SK-N-SH (cell line): Measurements from ENCODE around the gene MACROD2.

Source experiments
- EP300 ChIP-seq, 2 experiments: IDR thresholded peaks; 2 replicates each; pipeline versions ENCODE4 v1.4.0 to v1.6.1; 2012; ENCODE audit warnings: borderline replicate concordance in 1 of 2, low read depth in 1 of 2, low read length in 1 of 2
- FOXM1 ChIP-seq: IDR thresholded peaks from 2 replicates; pipeline ENCODE4 v1.4.0; 2012; ENCODE audit warnings: low read depth, mild to moderate bottlenecking
- RCOR1 ChIP-seq: fragments of 150-350 bp; IDR thresholded peaks from 2 replicates; pipeline ENCODE4 v1.6.1; 2017; ENCODE audit warnings: antibody characterized with exemption, low read length
- SMC3 ChIP-seq: IDR thresholded peaks from 2 replicates; pipeline ENCODE4 v1.6.1; 2012; ENCODE audit warnings: low read depth, low read length, improper control_type of control experiment
- TEAD4 ChIP-seq: IDR thresholded peaks from 2 replicates; pipeline ENCODE4 v1.4.0; 2012; ENCODE audit warnings: mild to moderate bottlenecking, borderline replicate concordance; ENCODE audit not compliant: insufficient read depth
- USF2 ChIP-seq: fragments of 150-350 bp; IDR thresholded peaks from 2 replicates; pipeline ENCODE4 v1.6.1; 2017; ENCODE audit warnings: antibody characterized with exemption, low read length, low read depth, borderline replicate concordance
- TF ChIP-seq, protein P1 (sequence below): fragments of 200-600 bp; sonication (generic); IDR thresholded peaks from 2 replicates; pipeline ENCODE4 v1.6.1; 2017; ENCODE audit warnings: antibody characterized with exemption, mild to moderate bottlenecking, moderate library complexity
- TF ChIP-seq, protein P2 (sequence below): IDR thresholded peaks from 2 replicates; pipeline ENCODE4; 2012

GRCh38 chr20:15535863-15536262 is 1540.5 kb downstream of the MACROD2 start:
- TF ChIP-seq, protein P1, sequence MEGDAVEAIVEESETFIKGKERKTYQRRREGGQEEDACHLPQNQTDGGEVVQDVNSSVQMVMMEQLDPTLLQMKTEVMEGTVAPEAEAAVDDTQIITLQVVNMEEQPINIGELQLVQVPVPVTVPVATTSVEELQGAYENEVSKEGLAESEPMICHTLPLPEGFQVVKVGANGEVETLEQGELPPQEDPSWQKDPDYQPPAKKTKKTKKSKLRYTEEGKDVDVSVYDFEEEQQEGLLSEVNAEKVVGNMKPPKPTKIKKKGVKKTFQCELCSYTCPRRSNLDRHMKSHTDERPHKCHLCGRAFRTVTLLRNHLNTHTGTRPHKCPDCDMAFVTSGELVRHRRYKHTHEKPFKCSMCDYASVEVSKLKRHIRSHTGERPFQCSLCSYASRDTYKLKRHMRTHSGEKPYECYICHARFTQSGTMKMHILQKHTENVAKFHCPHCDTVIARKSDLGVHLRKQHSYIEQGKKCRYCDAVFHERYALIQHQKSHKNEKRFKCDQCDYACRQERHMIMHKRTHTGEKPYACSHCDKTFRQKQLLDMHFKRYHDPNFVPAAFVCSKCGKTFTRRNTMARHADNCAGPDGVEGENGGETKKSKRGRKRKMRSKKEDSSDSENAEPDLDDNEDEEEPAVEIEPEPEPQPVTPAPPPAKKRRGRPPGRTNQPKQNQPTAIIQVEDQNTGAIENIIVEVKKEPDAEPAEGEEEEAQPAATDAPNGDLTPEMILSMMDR: no peak
- TF ChIP-seq FOXM1 (no peak), TEAD4 (no peak), RCOR1 (no peak), SMC3 (no peak), USF2 (no peak), EP300 (IDR thresholded peaks at IDR 0.05; ENCODE audit: borderline replicate concordance in 1 of 2, low read depth in 1 of 2, low read length in 1 of 2) (no peak)
- TF ChIP-seq, protein P2, sequence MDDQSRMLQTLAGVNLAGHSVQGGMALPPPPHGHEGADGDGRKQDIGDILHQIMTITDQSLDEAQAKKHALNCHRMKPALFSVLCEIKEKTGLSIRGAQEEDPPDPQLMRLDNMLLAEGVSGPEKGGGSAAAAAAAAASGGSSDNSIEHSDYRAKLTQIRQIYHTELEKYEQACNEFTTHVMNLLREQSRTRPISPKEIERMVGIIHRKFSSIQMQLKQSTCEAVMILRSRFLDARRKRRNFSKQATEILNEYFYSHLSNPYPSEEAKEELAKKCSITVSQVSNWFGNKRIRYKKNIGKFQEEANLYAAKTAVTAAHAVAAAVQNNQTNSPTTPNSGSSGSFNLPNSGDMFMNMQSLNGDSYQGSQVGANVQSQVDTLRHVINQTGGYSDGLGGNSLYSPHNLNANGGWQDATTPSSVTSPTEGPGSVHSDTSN: no peak
